DMS114 treated with DMSO at 0.1 percent for 48 hours (cell line): Measurements from ENCODE around the gene CASD1.

Source experiments
- DNase-seq: peaks from one replicate; lab custom pipeline; 2025; ENCODE audit not compliant: unreplicated experiment; lab: John Stamatoyannopoulos, UW

CASD1 gene

DNA sequence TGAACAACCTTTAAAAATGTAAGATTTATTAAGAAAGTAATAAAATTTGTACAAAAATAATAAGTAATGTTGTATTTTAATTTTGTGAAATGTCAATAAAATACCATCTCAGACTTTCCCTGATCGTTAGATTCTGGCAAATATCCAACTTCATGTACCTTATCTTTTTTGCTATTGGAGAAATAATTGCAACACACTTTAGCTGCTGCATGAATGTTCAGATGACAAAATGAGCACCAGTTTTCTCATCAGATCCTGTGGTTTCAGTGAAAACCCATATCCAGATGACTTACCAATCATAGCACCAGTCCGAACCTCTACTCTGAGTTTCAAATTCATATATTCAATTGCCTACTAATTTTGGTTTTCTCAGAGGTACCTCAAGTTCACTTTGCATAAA, 69.9 kb downstream of the CASD1 start:
- no peak for DNase-seq

DNA sequence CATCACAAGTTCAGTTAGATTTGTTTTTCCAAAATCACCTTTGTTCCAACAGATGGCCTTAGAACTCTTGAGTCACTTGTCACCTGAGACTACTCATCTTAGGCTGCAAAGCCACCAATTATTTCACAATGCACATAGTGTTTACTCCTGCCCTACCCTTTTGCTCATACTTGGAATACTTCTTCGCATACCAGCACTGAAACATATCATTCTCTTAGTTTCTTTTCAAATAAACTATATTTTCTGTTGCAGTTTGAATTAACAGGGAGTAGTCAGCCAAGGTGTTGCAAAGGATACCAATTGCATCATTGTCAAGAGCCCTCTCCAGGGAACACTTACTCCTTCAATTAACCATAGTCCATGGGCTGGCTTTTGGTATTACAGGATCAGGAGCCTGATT, 71.0 kb downstream of the CASD1 start:
- DNase-seq: no peak

DNA sequence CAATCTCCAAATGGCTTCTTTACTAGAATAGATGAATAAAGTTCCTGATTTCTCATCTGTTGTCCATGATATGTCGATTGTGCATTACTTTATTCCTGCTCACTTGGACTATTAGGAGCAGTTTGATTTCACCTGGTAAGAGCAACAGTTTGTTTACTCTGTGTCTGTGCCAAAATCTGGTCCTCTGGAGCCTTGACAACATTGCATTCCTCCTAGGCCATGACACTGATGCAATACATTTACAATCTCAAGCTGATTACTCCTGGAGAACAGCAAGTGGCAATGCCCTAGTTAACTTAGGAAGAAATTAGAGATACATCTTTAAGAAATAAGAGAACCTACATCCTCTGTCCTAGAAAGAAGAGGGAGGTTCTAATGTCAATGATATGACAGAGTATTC, 74.5 kb downstream of the CASD1 start:
- DNase-seq: no peak

DNA sequence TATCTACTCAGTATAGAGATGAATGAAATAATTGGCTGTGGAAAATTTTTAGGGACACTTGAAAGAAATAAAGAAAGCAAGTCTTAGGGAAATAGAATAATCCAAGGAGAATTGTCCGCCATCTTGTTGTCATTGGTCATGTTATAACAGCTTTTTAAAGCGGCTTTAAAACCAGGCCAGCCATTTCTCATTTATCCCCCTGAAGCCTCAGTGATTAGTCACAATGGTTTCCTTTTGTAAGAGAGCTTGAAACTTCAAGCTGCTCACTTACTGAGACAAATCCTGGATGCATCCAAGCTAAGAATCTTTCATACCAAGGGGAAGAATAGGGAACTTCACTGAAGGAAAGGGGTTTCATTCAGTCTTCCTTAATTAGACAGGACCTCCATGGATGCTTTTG, 78.5 kb downstream of the CASD1 start:
- no peak for DNase-seq

DNA sequence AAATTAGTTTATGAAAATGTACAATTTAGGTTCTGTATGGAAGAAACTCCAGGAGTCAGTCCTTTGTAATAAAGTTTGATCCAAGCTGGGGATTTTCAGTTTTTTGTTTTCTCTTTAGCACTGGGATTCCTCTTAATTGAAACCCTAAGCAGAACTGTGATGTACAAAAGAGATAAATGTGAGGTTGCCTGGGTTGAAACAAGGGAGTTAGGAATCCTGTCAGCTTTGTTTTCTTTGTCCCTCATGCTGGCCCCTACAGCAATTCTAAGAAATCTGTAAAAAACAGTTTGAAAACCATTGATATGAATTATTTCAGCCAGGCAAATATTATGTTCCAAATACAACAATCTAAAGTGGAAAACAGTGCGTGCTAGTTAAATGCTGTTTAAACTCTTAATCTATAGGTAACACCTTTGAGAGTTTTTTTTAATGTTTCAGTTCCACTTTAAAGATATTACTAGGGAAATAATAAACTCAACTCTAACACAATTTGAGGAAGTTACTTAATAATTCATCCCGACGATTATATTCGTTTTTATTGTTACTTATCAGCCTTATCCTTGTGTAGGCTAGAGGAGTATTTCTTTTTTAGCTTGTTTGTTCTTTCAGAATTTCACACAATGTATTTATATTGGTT, 81.0 kb downstream of the CASD1 start:
- no peak for DNase-seq

DNA sequence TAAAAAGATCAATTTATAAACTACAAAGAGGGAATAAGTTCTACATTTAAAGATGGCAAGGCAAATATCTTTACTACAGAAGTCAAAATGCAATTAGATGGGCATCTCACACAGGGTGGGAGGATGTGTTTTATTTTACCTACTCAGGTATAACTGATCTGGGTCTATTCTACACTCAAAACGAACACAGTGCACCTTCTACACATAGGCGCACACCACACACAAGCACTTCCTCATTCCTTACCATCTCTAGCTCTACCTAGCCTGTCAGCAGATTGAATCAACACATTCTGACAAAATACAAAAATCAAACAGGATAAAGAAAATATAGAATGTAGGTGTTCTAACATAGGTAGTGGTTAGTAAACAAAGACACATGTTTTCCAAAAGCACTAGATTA, 81.6 kb downstream of the CASD1 start:
- DNase-seq: no peak

DNA sequence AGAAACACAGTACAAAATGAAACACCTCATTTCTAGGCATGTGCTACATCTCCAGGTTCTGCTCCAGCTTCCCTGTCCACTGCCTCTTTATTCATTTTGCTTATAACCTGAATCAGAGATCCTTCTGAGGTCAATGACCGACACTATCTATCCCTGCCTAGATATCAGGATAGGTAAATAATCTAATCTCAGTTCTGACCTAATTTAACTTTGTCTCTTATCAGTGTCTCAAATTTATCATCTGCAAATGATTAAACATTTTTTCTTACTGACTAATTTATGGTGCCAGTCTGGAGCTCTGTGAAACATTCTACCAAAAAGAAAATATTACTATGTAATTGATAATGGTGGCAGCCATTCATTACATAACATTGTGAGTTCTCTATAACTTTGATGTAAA, 85.3 kb downstream of the CASD1 start:
- DNase-seq: no peak

DNA sequence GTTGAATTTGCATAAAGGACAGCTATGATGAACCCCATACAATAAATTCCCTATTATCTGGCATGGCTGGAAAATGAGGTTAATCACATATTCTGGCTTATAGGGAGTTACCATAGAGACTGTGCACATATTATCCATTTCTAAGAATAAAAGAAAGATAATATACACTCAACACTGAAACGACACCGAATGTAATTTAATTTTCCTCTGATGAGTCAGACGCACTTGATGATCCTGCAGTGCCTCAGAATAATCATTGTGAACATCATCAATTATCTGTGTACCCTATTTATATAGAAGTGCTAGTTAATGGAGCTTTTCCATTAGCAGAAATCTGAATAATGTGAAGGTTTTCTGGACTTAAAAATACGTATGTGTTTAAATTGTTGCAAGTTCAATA, 86.1 kb downstream of the CASD1 start:
- no peak for DNase-seq

DNA sequence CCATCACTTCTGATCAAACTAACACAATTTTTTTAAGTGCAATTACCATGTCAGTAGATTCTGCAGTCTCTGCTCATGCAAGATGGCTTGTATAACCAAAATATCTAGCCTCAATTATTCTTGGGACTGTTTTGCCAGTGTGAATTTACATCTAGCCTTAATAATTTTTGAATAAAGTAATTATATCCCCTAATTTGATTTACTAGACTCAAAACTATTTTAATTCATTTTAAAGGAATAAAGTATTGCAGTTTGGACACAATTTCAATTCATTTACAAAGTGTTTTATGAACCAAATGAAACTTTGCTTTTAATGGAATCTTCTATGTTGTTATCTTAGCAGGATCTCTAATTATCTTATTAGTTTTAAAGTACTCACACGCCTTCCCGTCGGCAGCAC, 90.7 kb downstream of the CASD1 start:
- no peak for DNase-seq

DNA sequence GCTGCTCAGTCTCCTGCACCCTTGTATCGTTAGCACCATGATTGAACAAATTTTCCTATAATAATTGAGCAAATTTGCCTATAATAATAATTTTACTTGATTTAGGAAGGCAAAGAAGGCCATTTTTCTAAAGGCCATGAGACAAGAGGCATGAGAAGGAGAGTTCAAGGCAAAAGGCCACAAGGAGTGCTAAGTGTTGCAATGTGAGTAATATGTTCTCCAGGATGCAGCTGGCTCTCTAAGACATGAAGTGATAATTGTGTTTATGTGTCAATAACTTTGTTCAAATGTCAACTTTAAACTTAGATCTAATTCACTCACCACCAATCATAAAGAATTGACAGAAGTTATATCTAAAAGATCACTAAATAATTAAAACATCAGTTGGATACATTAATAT, 92.6 kb downstream of the CASD1 start:
- no peak for DNase-seq

DNA sequence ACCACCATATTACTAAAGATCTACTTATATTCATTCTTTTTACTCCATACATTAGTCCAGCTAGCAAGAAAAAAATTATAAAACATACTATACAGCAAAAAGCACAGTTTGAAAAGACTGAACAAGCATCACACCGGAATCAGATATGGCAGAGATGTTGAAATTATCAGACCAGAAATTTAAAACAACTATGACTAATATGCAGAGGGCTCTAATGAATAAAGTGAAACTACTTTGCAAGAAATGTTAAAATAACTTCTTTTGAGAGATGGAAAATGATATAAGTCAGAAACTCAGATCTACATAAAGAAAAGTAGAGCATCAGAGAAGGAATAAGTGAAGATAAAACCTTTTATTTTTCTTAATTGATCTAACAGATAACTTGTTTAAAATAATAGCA, 95.4 kb downstream of the CASD1 start:
- no peak for DNase-seq
